Measurements from ENCODE around the gene GALNT2.

GALNT2 gene

DNA sequence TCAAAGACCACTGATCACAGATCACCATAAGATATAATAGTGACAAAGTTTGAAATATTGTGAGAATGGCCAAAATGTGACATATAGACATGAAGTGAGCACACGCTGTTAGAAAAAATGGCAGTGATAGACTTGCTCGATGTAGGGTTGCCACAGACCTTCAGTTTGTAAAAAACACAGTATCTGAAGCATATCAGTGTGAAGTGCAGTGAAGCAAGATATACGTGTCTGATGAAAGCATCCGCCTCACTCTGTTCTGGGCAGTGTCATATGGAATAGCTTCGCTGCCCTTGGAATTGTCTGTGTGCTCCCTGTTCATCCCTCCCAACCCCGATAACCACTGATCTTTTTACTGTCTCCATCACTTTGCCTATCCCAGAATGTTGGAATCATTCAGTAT is 50.7 kb downstream of the GALNT2 start:
- no peak for DNase-seq

DNA sequence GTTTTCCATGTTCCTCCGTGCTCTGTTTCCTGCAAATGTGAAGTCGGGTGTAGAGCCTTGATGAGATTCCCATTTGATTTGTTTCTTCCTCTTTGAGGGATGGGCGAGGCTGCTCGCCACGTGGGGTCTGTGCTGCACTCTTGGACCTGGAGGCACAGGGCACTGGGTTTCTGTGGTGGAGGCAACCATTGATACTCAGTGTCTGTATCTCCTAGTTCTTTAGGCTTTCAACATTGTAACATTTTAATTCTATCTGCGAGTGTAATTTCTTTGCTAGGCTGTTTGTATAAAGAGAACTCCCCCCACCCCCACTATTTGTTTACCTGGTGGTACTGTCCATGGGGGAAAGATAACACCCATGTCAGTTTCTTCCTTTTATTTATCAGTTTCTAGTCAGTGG is 52.3 kb downstream of the GALNT2 start:
- DNase-seq: no peak

DNA sequence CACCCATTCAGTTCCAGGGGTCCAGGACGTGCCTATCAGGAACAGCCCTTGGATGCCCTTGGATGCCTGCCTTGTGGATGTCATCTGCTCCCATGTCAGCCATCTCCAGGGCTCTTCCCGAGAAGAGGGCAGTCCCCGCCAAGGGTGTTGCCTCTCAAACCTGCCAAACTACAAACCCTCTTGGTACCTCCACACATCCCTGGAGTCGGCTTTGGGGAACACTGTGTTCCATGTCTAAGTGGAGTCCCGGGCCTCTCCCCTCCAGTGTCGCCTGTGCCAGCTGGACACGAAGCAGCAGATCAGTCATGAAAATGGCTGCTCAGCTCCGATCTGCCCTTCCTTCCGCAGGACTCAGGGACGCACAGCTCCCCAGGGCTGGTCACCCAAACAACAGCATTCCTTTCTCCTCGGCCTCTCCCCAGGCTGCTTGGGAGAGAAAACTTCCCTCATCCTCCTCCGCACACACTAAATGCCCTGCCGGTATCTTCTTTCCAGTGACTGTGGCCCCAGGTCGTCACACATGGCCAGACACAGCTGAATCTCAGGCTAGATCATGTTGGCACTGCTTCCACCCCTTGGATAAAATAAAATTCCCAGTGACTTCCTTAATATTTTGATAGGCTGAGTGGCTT is 53.4 kb downstream of the GALNT2 start:
- no peak for DNase-seq

DNA sequence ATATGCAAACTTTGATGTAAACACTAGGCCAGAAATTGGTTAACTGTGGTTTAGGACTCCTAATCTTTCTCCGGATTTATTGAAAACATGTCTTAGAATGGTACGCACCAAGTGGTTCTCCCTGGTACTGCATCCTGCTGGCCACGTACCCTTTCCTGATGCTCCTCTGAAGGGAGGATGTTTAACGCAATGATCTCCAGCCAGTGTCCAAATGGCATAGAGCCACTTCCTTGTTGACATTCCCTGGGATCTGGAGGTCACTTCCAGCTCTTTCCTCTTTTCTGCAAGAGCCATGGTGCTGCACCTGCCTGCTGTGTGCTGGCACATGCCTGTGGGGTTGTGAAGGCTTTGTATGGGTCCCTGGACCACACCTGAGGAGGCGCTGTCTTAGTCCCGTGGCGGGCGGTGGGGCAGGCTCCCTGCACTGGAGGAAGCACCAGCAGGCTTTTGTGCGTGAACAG is 53.9 kb downstream of the GALNT2 start:
- DNase-seq: no peak

DNA sequence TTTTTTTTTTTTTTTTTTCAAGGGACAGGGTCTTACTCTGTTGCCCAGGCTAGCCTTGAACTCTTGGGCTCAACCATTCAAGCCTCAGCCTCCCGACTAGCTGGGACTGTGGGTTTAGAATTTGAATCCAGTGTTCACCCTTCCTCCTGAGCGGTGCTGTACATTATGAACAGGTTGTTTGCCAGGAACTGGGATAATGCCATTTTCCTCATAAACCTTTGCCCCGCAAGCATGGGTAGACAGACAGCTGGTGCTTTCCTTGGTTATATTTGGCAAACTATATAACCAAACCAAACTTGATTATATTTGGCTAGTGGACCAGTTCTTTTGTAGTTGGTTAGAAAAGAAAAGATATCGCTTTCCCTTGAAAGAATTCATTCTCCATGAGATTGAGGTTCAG is 54.9 kb downstream of the GALNT2 start:
- no peak for DNase-seq

DNA sequence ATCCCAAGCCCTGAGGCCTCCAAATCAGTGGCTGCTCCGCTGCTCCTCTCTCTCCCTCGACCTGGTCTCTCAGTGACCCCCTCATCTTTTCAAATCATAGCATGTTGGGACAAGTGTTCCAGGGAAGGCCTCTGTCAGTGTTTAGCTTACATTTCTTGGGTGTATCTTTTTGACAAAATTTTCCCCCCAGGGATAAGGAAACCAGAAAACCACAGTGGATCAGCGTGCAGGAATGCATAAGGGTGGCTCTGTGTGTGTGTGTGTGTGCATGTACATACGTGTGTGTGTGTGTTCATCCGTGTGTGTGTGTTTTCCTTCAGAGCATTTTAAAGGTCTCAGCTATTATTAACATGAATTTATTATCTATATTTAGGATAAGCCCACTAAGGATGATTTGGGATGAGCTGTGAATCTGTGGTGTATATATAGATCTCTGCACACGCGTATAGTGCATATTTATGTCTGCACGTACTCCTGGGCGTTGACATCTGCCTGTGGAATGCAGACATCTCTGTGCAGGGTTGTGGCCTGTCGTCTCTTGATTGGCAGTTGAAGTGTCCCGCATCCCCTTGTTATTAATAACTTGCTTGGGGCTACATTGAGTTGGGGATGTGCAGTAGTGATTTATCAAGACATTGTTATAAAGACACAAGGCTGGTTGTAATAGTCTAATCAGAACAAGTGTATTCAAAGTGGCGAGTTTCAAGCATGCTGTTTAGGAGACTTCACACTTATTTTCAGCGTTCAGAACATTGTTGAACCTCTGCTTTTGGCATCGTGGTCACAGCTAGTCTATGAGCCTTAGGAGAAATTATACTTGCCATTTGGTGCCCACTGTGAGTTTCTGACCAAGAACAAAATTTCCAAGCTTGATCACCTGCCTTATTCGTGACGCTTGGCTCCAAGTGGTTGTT is 55.6 kb downstream of the GALNT2 start:
- DNase-seq: no peak

DNA sequence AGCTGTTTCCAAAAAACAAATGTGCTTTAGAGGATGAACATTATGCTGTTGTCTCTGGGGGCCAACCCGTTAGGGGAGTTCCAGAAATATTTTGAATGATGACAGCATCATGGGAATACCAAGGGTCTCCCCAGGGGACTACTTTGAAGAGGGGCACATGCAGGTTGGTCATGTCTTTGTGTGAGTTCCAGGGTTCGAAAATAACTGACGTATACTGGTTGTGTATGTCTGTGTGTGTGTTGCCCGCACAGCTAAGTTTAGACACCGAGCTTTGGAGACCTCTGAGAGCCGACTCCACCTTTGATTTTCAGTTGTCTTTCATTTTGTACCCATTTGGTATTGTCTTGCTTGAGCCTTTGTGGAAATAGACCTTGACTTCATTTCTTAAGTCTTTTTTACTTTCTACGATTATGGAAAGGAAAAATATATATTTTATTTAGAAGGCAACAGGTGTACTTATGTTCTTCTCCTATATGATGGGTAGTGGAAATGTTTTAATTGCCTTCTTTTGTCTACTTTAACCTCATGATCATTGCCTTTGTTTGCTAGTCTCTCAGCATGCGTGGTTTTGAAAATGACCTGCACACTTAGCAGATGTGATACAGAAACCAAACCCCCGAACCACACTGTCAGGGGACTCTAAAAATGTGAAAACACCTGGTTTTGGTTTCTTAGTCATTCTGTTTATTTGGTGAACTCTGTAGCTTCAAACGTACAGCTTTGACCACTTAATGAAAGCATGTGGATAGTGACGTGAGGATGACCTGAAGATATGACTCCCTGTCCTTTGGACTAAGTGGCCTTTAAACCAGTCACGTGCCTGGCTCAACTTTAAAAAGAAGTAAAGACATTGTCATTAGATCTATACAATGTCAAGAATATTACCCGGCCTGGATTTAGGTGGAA is 56.5 kb downstream of the GALNT2 start:
- no peak for DNase-seq

DNA sequence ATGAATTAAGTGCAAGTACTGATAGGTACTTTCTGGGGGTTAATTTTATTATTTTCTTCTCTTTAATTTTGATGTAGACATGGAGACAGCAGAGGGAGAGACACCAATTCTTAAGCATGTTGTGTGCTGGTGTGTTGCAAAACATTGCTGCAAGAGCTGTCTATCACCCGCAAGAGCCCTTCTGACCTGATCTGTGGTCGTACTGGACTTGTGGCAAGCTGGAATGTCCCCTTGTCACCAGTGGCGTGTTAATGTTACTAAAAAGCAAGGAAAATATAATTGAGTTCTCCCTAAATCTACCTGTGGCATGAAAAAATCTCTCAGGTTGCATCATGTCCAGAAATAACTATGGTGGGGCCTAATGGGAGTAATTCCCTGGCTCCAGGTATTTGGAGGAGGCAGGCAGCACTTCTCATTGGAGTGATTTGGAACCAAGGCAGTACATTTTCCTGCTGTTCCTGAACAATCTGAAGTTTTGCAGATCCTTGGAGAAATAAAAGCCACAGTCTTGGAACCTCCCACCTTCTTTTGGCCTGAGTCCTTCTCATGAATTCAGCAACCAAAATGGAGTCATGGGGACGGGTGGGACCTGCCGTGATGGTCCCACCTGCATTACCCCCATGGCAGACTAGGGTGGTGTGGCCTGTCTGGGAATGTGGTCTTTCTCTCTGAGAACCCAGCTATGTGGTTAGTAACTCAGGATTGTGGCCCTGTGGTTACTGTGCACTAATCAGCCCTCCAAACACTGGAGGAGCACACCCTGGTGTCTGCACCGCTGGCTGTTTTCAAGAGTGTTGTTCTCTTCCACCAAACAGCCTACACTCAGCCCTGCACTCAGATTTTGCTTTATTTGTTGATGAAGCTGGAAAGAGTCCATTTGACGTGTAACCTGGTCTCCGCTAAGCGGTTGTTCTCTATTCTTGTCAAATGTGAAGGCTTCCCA is 57.4 kb downstream of the GALNT2 start:
- DNase-seq: no peak

DNA sequence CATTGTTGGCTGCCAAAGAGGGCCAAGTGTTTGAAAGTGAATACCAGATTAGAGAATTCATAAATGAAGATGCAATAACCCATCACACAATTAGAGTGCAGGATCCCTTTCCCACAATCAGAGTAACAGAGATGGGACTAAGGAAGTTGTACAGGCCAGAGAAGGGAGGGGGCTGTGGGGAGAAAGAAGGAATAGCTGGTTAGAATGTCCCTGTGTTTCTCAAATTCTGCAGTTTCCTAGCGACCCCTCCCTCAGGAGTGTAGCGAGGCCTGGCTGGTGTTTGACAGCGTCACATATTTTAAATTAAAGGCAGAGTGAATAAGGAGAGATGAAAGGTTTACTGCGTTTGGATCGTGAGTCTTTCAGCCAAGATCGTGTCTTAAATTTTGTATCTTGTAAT is 58.1 kb downstream of the GALNT2 start:
- DNase-seq: no peak

DNA sequence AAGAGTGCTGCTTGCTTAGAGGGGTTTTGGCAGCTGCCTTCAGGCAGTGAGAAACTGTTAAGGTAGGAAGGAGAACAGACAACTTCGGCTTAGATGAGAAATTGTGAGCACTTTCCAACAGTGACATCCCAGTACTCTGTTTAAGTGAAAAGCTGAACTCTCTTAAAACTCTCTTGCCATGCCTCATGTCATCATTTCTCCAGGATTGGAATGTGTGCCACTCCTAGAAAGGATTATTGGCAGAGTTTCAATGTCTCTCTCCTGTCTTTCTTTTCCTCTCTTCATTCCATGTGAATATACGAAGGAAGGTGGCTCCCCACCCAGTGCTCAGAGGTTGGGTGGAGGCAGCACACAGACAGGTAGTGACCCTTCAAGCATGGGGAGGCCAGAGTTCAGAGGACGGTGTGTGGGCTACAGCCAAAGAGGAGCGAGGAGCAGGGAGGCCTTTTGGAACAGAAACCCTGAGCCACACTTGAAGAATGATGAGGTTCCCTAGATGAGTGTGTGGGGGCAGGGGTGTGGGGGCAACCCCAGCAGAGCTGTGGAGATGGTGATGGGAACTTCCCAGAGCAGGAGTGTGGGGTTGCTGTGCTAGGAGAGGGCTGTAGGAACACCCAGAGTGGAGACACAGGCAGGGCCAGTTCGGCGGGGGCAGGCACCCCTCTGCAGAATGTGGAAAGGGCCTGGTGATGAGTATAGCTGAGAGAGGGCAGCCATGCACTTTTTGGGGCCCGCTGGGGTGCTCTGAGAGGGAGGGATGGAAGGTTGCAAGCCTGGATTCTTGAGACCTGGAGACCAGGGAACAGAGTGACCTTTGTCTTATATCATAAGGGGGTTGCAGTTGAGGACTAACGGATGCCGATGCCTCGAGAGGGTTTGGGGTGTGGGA is 58.8 kb downstream of the GALNT2 start:
- DNase-seq: no peak

DNA sequence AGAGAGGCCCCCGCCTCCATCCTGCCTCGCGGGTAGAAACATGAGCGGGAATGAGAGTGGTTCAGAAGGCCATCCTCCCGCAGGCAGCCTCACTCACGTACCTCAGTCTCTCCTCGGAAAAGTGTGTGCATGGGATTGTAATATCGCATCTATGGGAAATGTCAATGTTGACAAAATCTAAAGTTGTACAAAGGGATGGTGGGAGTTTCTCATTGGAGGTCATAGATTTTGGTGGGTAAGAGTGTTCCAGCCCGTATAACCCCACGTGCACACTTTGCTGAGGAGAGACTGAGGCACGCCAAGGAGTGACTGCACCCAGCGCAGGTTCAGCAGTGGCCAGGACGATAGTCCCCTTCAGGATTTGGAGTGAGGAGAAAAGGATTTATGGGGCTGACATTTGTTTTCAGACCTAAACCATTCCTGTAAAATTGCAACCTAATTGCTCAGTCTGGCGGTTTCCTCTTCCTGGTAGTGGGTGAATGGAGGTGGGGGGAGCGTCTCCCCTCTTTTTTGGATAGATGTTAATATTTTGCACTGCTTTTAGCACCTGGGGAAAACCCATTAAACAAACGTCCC is 59.6 kb downstream of the GALNT2 start:
- no peak for DNase-seq

DNA sequence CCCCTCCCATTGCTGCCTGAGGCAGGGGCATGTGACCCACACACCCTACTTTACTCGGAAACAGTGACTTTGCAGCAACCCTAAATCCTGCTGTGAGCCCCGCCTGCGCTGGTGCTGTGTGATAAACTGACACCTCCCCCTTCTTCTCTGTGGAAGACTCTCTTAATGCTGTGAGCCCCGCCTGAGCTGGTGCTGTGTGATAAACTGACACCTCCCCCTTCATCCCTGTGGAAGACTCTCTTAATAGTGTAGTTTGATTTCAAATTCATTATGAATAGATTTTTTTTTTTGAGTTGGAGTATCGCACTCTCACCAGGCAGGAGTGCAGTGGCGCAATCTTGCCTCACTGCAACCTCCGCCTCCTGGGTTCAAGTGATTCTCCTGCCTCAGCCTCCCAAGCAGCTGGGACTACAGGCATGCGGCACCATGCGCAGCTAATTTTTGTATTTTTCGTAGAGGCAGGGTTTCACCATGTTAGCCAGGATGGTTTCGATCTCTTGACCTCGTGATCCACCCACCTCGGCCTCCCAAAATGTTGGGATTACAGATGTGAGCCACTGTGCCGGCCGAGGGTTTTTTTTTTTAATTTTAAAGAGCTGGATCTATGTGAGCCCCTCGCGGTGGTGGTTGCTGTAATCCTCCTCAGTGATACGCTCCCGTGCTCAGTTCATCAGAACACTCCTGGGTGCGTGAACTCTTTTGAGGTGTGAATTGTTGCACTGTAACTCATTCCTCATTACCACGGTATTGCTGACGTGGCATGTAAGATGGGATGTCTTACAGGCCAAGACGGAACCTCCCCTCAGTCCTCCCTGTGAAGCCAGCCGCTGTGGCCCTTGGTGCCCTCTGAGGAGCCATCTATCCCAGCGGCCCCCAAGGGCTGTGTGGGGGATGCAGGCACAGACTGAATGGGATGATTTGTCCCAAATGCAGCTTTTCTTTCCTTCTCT is 60.3 kb downstream of the GALNT2 start:
- DNase-seq: no peak

DNA sequence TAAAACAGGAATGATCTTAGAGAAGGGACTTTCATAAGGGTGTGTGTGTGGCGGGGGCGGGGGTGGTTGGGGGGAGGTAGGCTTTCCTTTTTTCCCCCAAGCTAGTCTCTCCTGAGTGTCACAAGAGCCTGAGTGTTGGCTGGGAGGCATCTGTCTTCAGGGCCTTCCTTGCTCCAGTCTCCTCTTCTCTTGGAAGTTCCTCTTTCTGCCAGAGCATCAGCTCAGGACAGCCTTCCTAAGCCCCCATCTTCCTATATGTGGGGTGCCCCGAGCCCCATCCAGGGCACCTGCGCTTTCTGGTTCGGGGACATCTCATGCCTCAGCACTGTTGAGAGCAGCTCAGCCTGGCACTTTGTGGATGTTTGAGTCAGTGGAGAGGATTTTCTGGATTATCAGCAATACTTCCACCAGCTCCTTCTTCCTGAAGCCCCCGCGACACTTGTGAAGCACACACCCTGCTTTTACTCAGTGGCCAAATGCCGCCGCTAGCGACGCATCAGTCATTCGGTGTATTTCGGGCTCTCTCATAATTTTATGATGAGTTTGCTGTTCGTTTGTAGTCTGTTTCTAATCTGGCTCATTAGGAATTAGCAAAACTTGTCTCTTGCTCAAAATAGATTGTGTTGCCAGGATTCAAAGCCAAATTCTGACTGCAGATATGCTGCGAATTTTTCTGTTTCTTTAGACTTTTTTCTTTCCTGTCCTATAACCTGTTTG is 61.7 kb downstream of the GALNT2 start:
- DNase-seq: no peak

DNA sequence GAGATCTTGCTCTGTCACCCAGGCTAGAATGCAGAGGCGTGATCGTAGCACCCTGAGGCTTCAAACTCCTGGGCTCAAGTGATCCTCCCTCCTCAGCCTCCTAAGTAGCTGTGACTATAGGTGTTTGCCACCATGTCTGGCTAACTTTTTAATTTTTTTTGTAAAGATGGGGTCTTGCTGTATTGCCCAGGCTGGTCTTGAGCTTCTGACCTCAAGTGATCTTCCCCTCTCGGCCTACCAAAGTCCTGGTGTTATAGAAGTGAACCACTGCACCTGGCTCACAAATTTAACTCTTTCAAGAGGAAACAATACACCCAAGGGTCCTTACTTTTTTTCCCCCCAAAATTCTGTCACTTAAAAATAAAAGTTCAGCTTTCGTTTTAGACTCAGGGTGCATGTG is 62.3 kb downstream of the GALNT2 start:
- no peak for DNase-seq

DNA sequence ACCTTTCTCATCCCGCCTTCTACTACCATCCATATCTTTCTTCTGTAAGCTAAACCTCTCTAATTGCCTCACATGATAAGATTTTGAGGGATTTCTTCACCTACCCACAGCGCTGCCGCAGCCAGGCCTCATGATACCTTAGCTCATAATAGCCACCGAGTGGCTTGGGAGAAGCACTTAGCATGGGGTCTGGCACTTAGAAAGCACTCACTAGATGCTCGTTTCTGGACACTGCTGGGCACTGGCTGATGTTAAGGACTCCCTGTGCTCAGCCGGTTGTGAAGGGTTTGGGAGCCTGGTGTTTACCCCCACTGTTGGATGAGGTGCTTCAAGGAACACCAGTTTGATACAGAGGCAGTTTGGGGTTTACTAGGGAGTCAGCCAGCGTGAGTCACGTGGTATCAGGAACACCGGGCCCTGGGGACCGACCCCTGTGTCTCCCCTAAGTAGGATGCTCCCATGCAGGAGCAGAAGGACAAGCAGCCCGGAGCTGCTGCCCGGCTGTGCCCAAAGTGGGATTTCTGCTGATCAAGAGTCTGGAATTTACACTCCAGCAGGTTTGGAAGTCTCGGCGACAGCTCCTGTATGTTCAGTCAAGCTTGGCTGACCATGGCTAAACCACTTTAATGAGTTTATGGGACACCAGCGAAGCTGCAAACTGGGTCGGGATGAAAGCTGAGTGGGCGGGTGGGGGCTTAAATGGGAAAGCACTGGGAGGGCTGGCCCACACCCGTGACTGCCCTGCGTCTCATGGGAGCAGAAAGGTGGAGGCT is 63.3 kb downstream of the GALNT2 start:
- no peak for DNase-seq

DNA sequence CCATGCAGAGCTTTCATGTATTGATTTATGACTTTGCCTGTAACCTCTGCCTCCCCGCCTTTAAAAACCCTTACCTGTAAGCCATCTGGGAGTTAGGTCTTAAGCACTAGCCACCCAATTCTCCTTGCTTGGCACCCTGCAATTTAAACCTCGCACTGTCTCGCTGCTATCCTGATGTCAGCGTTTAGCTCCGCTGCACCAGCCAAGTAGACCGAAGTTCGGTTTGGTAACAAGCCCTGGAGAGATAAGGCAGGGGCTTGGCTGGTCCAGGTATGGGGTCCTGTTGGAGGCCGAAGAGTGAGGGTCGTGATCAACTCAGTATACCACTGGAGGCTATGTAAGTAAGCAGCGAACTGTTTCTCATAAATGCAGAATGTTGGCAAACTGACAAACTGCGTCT is 64.4 kb downstream of the GALNT2 start:
- DNase-seq: no peak

DNA sequence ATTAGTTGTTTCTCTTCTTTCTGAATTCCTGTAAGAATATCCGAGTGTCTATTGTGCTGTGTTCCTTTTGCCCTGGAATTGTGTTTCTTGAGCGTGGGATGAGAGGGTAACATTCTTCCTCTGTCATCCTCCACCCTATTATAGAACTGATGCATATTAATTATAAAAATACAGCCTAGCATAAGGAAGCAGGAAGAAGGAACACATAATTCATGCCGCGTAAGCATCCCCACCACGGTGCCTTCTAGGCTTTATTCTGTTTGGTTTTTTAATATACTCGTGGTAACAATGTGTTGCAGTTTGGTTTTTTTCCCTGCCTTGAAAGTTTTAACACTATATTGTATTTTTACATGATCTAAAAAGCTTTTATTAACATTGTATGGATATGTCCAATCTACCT is 65.7 kb downstream of the GALNT2 start:
- DNase-seq: no peak

DNA sequence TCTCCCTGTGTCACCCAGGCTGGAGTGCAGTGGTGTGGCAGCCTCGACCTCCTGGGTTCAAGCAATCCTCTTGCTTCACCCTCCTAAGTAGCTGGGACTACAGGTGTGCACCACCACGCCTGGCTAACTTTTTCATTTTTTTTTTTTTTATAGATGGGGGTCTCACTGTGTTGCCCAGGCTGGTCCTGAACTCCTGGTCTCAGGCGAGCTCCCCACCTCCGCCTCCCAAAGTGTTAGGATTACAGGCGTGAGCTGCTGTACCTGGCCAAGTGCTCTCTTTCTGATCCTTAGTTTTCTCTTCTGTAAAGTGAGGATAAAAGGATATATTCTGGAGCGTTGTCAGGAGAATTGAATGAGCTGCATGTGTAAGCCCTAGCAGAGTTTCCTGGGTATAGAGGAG is 68.7 kb downstream of the GALNT2 start:
- DNase-seq: no peak

All from NCI-H1105 treated with DMSO at 0.1 percent for 48 hours (cell line).